CD8-positive, alpha-beta memory T cell (primary cell): ENCODE results near the gene ATP2C2. TPM values are rescaled to one million over a fixed set of nuclear protein-coding genes. Genes with fewer than 3 reads are reported as not detected.

Experiments
- CTCF ChIA-PET: fragments of 350-600 bp; sonication (Branson Sonifier 250); formaldehyde crosslinking; loops from one replicate; lab custom pipeline; 2021; ENCODE audit warnings: antibody characterized with exemption; lab: Charles Lee
- POLR2A ChIA-PET: fragments of 350-600 bp; sonication (Branson Sonifier 250); formaldehyde crosslinking; loops from one replicate; lab custom pipeline; 2021; ENCODE audit warnings: antibody characterized with exemption; lab: Charles Lee
- DNase-seq, 5 donors: peaks; one replicate each; pipeline versions ENCODE4 v3.0.0 to v3.0.0-alpha.2; 2020 to 2022; ENCODE audit warnings: mixed read lengths in 1 of 5
- H3K27ac ChIP-seq: one replicate; pipeline ENCODE4 v1.7.0; 2013; ENCODE audit warnings: low read depth, mild to moderate bottlenecking, low read length, moderate library complexity
- H3K27me3 ChIP-seq: 2 replicates; pipeline ENCODE4 v1.7.0; 2013; ENCODE audit warnings: low read length, mild to moderate bottlenecking; ENCODE audit not compliant: insufficient read depth, poor library complexity, severe bottlenecking
- H3K36me3 ChIP-seq: 2 replicates; pipeline ENCODE4 v1.7.0; 2013; ENCODE audit warnings: mild to moderate bottlenecking, low read length, moderate library complexity; ENCODE audit not compliant: insufficient read depth
- H3K4me1 ChIP-seq: 2 replicates; pipeline ENCODE4 v1.7.0; 2013; ENCODE audit warnings: mild to moderate bottlenecking, low read length, moderate library complexity; ENCODE audit not compliant: insufficient read depth
- H3K4me3 ChIP-seq: 2 replicates; pipeline ENCODE4 v1.7.0; 2013; ENCODE audit warnings: mild to moderate bottlenecking, low read length
- H3K9me3 ChIP-seq: 2 replicates; pipeline ENCODE4 v1.7.0; 2013; ENCODE audit warnings: mild to moderate bottlenecking, low read length
- H3K27ac Mint-ChIP-seq, 8 donors: one replicate each; pipeline ENCODE4 v1.8.0; 2020 to 2021; ENCODE audit warnings: mixed read lengths in 8 of 8, mild to moderate bottlenecking in 6 of 8, inconsistent platforms in 3 of 8, moderate library complexity in 3 of 8
- H3K27me3 Mint-ChIP-seq, 2 donors: one replicate each; pipeline ENCODE4 v1.8.0; 2020 to 2021; ENCODE audit warnings: mixed read lengths in 2 of 2, mild to moderate bottlenecking in 1 of 2, moderate library complexity in 1 of 2
- H3K36me3 Mint-ChIP-seq, 3 donors: one replicate each; pipeline ENCODE4 v1.8.0; 2020 to 2021; ENCODE audit warnings: mixed read lengths in 3 of 3, inconsistent platforms in 1 of 3, mild to moderate bottlenecking in 1 of 3
- H3K4me1 Mint-ChIP-seq, 3 donors: one replicate each; pipeline ENCODE4 v1.8.0; 2020 to 2021; ENCODE audit warnings: mixed read lengths in 3 of 3, inconsistent platforms in 1 of 3, mild to moderate bottlenecking in 1 of 3
- H3K4me3 Mint-ChIP-seq, 7 donors: one replicate each; pipeline ENCODE4 v1.8.0; 2020 to 2021; ENCODE audit warnings: mixed read lengths in 7 of 7, mild to moderate bottlenecking in 6 of 7, moderate library complexity in 4 of 7, inconsistent platforms in 2 of 7
- H3K9me3 Mint-ChIP-seq, 5 donors: one replicate each; pipeline ENCODE4 v1.8.0; 2020 to 2022; ENCODE audit warnings: mixed read lengths in 5 of 5, mild to moderate bottlenecking in 3 of 5, moderate library complexity in 2 of 5, inconsistent platforms in 1 of 5
- polyA plus RNA-seq: library from polyadenylated mRNA; unstranded; fragments of 300-500 nt; fragmentation: Illumina TruSeq; gene quantifications from one replicate; pipeline ENCODE4 v1.2.3, GENCODE V29; 2021
- total RNA-seq, 2 experiments: library from RNA; stranded (reverse); gene quantifications; one replicate each; pipeline ENCODE4 v1.2.3, GENCODE V29; 2021

The ATP2C2 gene
- total and polyA plus RNA-seq, 3 experiments from 2014 or later = not detected

- Mint-ChIP-seq H3K9me3 (no peaks in the 10 kb centered on the region), H3K4me1 (peaks cover 7 to 23% (median 13%) of the 10 kb centered on the region in 3 donors), H3K27me3 (peaks cover 4 to 18% of the 10 kb centered on the region in 2 donors), H3K4me3 (no peak overlapping the region), H3K36me3 (no peaks in the 10 kb centered on the region), H3K27ac (no peak overlapping the region)
- POLR2A ChIA-PET = no interaction called here
- Histone ChIP-seq H3K4me3 (no peak overlapping the region), H3K4me1 (peaks cover 7% of the 10 kb centered on the region), H3K36me3 (no peaks in the 10 kb centered on the region), H3K9me3 (no peaks in the 10 kb centered on the region), H3K27me3 (no peaks in the 10 kb centered on the region), H3K27ac (no peak overlapping the region)
- no peak for DNase-seq
- CTCF ChIA-PET = no interaction called here
Observed at GRCh38 chr16:84356591-84357116, 11.7 kb upstream of the ATP2C2 start.

- no peak overlapping the region for H3K27ac ChIP-seq
- CTCF ChIA-PET = no interaction called here
- H3K9me3 Mint-ChIP-seq = no peaks in the 10 kb centered on the region
- no peaks in the 10 kb centered on the region for H3K36me3 Mint-ChIP-seq
- no peak for DNase-seq
- no peaks in the 10 kb centered on the region for H3K27me3 ChIP-seq
- peaks cover 7% of the 10 kb centered on the region for H3K4me1 ChIP-seq
- H3K4me3 Mint-ChIP-seq = no peak overlapping the region
- POLR2A ChIA-PET = no interaction called here
- no peaks in the 10 kb centered on the region for H3K36me3 ChIP-seq
- no peaks in the 10 kb centered on the region for H3K9me3 ChIP-seq
- H3K4me1 Mint-ChIP-seq = peaks cover 7 to 23% (median 13%) of the 10 kb centered on the region in 3 donors
- H3K4me3 ChIP-seq = no peak overlapping the region
- peaks cover 2 to 17% of the 10 kb centered on the region in 2 donors for H3K27me3 Mint-ChIP-seq
- H3K27ac Mint-ChIP-seq = no peak overlapping the region
Observed at GRCh38 chr16:84357191-84357651, 11.1 kb upstream of the ATP2C2 start.

GRCh38 chr16:84358601-84359295, 9.6 kb upstream of the ATP2C2 start:
- no peak for DNase-seq
- no peaks in the 10 kb centered on the region for H3K9me3 ChIP-seq
- no peaks in the 10 kb centered on the region for H3K27me3 ChIP-seq
- H3K27ac ChIP-seq = no peak overlapping the region
- H3K27ac Mint-ChIP-seq = no peak overlapping the region
- H3K36me3 Mint-ChIP-seq = no peaks in the 10 kb centered on the region
- H3K9me3 Mint-ChIP-seq = no peaks in the 10 kb centered on the region
- H3K4me1 Mint-ChIP-seq = peaks cover 7 to 23% (median 13%) of the 10 kb centered on the region in 3 donors
- no peaks in the 10 kb centered on the region for H3K36me3 ChIP-seq
- H3K4me3 ChIP-seq = no peak overlapping the region
- peaks cover 7% of the 10 kb centered on the region for H3K4me1 ChIP-seq
- POLR2A ChIA-PET = no interaction called here
- CTCF ChIA-PET = no interaction called here
- H3K27me3 Mint-ChIP-seq = peaks cover 2 to 22% of the 10 kb centered on the region in 2 donors
- H3K4me3 Mint-ChIP-seq = no peak overlapping the region

- no peak for DNase-seq
- H3K9me3 ChIP-seq = no peaks in the 10 kb centered on the region
- no peak overlapping the region for H3K4me3 Mint-ChIP-seq
- POLR2A ChIA-PET = no interaction called here
- peaks cover 3 to 27% of the 10 kb centered on the region in 2 donors for H3K27me3 Mint-ChIP-seq
- no peaks in the 10 kb centered on the region for H3K36me3 ChIP-seq
- H3K36me3 Mint-ChIP-seq = no peaks in the 10 kb centered on the region
- peaks cover 7 to 23% (median 13%) of the 10 kb centered on the region in 3 donors for H3K4me1 Mint-ChIP-seq
- H3K9me3 Mint-ChIP-seq = no peaks in the 10 kb centered on the region
- H3K27ac ChIP-seq = no peak overlapping the region
- no peak overlapping the region for H3K4me3 ChIP-seq
- no peaks in the 10 kb centered on the region for H3K27me3 ChIP-seq
- peaks cover 7% of the 10 kb centered on the region for H3K4me1 ChIP-seq
- CTCF ChIA-PET = no interaction called here
- no peak overlapping the region for H3K27ac Mint-ChIP-seq
Observed at GRCh38 chr16:84359326-84359725, 9.0 kb upstream of the ATP2C2 start.

- H3K27me3 ChIP-seq = no peaks in the 10 kb centered on the region
- no peak overlapping the region for H3K4me3 ChIP-seq
- H3K36me3 ChIP-seq = no peaks in the 10 kb centered on the region
- H3K27ac ChIP-seq = no peak overlapping the region
- no peaks in the 10 kb centered on the region for H3K9me3 ChIP-seq
- ChIA-PET CTCF (no interaction called here), POLR2A (no interaction called here)
- Mint-ChIP-seq H3K9me3 (no peaks in the 10 kb centered on the region), H3K4me3 (peak overlapping the region in 1 of 7 donors; percentile 26), H3K36me3 (no peaks in the 10 kb centered on the region), H3K27me3 (peaks cover 3 to 27% of the 10 kb centered on the region in 2 donors), H3K4me1 (peaks cover 7 to 23% (median 13%) of the 10 kb centered on the region in 3 donors), H3K27ac (peak overlapping the region in 4 of 8 donors; percentile 14 to 77 (median 44))
- DNase-seq = peak in 2 of 5 donors; percentile 7 to 45
- peaks cover 7% of the 10 kb centered on the region for H3K4me1 ChIP-seq
Observed at GRCh38 chr16:84360170-84360569, 8.2 kb upstream of the ATP2C2 start.

- Mint-ChIP-seq H3K4me3 (no peak overlapping the region), H3K9me3 (no peaks in the 10 kb centered on the region)
Observed at GRCh38 chr16:84360748-84361147, 7.6 kb upstream of the ATP2C2 start.

GRCh38 chr16:84361546-84361945, 6.8 kb upstream of the ATP2C2 start:
- no peaks in the 10 kb centered on the region for H3K9me3 ChIP-seq
- ChIA-PET CTCF (no interaction called here), POLR2A (no interaction called here)
- Mint-ChIP-seq H3K27me3 (peaks cover 6 to 34% of the 10 kb centered on the region in 2 donors), H3K9me3 (no peaks in the 10 kb centered on the region), H3K4me1 (peaks cover 7 to 23% (median 13%) of the 10 kb centered on the region in 3 donors), H3K36me3 (no peaks in the 10 kb centered on the region), H3K4me3 (no peak overlapping the region), H3K27ac (peak overlapping the region in 1 of 8 donors; percentile 11)
- H3K27me3 ChIP-seq = no peaks in the 10 kb centered on the region
- peaks cover 7% of the 10 kb centered on the region for H3K4me1 ChIP-seq
- DNase-seq = no peak
- H3K27ac ChIP-seq = no peak overlapping the region
- no peak overlapping the region for H3K4me3 ChIP-seq
- H3K36me3 ChIP-seq = no peaks in the 10 kb centered on the region

More at GRCh38 chr16:84360748-84361147, 7.6 kb upstream of the ATP2C2 start:
- Histone ChIP-seq H3K36me3 (no peaks in the 10 kb centered on the region), H3K27ac (no peak overlapping the region), H3K9me3 (no peaks in the 10 kb centered on the region), H3K27me3 (no peaks in the 10 kb centered on the region), H3K4me3 (no peak overlapping the region), H3K4me1 (peaks cover 7% of the 10 kb centered on the region)
- peaks cover 7 to 23% (median 13%) of the 10 kb centered on the region in 3 donors for H3K4me1 Mint-ChIP-seq
- ChIA-PET POLR2A (no interaction called here), CTCF (no interaction called here)
- no peaks in the 10 kb centered on the region for H3K36me3 Mint-ChIP-seq
- peak overlapping the region in 2 of 8 donors; percentile 37 to 59 for H3K27ac Mint-ChIP-seq
- peaks cover 3 to 27% of the 10 kb centered on the region in 2 donors for H3K27me3 Mint-ChIP-seq
- no peak for DNase-seq

GRCh38 chr16:84362471-84362941, 5.8 kb upstream of the ATP2C2 start:
- Histone ChIP-seq H3K27me3 (peaks cover under 1% of the 10 kb centered on the region), H3K4me1 (peaks cover 7% of the 10 kb centered on the region), H3K27ac (no peak overlapping the region), H3K4me3 (no peak overlapping the region), H3K9me3 (no peaks in the 10 kb centered on the region), H3K36me3 (no peaks in the 10 kb centered on the region)
- POLR2A ChIA-PET = no interaction called here
- peaks cover 8 to 43% of the 10 kb centered on the region in 2 donors for H3K27me3 Mint-ChIP-seq
- CTCF ChIA-PET = no interaction called here
- H3K9me3 Mint-ChIP-seq = no peaks in the 10 kb centered on the region
- no peak for DNase-seq
- H3K27ac Mint-ChIP-seq = no peak overlapping the region
- H3K4me3 Mint-ChIP-seq = no peak overlapping the region
- H3K36me3 Mint-ChIP-seq = no peaks in the 10 kb centered on the region
- H3K4me1 Mint-ChIP-seq = peaks cover 7 to 23% (median 13%) of the 10 kb centered on the region in 3 donors
